Measurements from ENCODE around the gene GJD3. TPM values are rescaled to one million over a fixed set of nuclear protein-coding genes. Genes with fewer than 3 reads are reported as not detected.

The GJD3 gene
- polyA plus RNA-seq, 3 donors = not detected

DNA sequence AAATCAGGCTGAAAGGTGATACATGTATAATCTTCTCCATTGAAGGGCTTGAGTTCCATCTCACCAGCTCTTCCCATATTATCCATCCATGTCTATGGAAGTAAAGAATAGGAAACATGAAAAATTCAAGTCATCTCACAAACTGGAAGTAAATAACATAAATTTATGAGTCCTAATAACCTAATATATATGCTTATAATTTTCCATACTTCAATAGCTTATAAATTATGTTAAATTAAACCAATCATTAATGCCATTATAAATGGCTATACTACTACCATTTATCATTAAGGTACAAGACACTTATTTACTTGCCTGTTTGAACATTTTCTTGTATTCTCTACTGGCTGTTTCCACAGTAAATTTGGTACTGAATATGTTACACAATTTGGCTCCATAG lies 48.3 kb upstream of the GJD3 start:
- no peak for DNase-seq
- intact Hi-C loops (cut with micrococcal nuclease) = loop anchor here (5.0 to 10.0 kb wide), 2 partner anchors 111 to 208 kb away; no protein-coding TSS in a partner anchor
- no peak for TF ChIP-seq CTCF (IDR thresholded peaks at IDR 0.05)
- H3K79me2 ChIP-seq (ENCODE audit: insufficient read depth, low read length) = peaks cover 74% of the 10 kb centered on the region
- H3K4me1 ChIP-seq (ENCODE audit: control insufficient read depth in 1 of 2, insufficient read depth in 2 of 2, low read length in 2 of 2) = peaks cover 17 to 26% of the 10 kb centered on the region in 2 donors
- no peak overlapping the region for H3K4me3 ChIP-seq (replicated peaks in 1 of 3; ENCODE audit: low read depth in 2 of 3, low read length in 3 of 3)
- H2AFZ ChIP-seq (ENCODE audit: insufficient read depth, low read depth, low read length, poor library complexity, severe bottlenecking) = no peak overlapping the region
- H3K27me3 ChIP-seq (ENCODE audit: control insufficient read depth in 2 of 2, insufficient read depth in 2 of 2, low read length in 2 of 2) = no peaks in the 10 kb centered on the region
- Mint-ChIP-seq H3K4me1 (peaks cover 17% of the 10 kb centered on the region), H3K36me3 (peaks cover 11 to 34% of the 10 kb centered on the region in 2 donors), H3K27me3 (ENCODE audit: low read depth in 3 of 3) (no peaks in the 10 kb centered on the region), H3K9me3 (no peaks in the 10 kb centered on the region), H3K4me3 (no peak overlapping the region), H3K27ac (no peak overlapping the region)
- H3K27ac ChIP-seq (ENCODE audit: low read depth in 1 of 2, low read length in 2 of 2) = no peak overlapping the region
- no peak overlapping the region for H3K4me2 ChIP-seq (replicated peaks; ENCODE audit: extremely low read depth, low read length, poor library complexity, severe bottlenecking)
- no peaks in the 10 kb centered on the region for H4K20me1 ChIP-seq (ENCODE audit: insufficient read depth, low read length)
- H3K9me3 ChIP-seq (replicated peaks in 1 of 2; ENCODE audit: control insufficient read depth in 1 of 2, insufficient read depth in 1 of 2, low read length in 2 of 2) = no peaks in the 10 kb centered on the region
- peaks cover 9 to 47% of the 10 kb centered on the region in 2 donors for H3K36me3 ChIP-seq (replicated peaks in 1 of 2; ENCODE audit: control insufficient read depth in 1 of 2, insufficient read depth in 2 of 2, low read length in 2 of 2)
- no peak overlapping the region for H3K9ac ChIP-seq (ENCODE audit: insufficient read depth, low read length, poor library complexity, severe bottlenecking)

GRCh38 chr17:40411821-40412220 lies 47.3 kb upstream of the GJD3 start:
- Histone ChIP-seq H3K27me3 (ENCODE audit: control insufficient read depth in 2 of 2, insufficient read depth in 2 of 2, low read length in 2 of 2) (no peaks in the 10 kb centered on the region), H3K4me1 (ENCODE audit: control insufficient read depth in 1 of 2, insufficient read depth in 2 of 2, low read length in 2 of 2) (peaks cover 11 to 18% of the 10 kb centered on the region in 2 donors), H3K4me2 (replicated peaks; ENCODE audit: extremely low read depth, low read length, poor library complexity, severe bottlenecking) (no peak overlapping the region), H3K4me3 (replicated peaks in 1 of 3; ENCODE audit: low read depth in 2 of 3, low read length in 3 of 3) (no peak overlapping the region), H3K27ac (ENCODE audit: low read depth in 1 of 2, low read length in 2 of 2) (peak overlapping the region in 1 of 2 donors; percentile 20), H3K9ac (ENCODE audit: insufficient read depth, low read length, poor library complexity, severe bottlenecking) (no peak overlapping the region), H3K36me3 (replicated peaks in 1 of 2; ENCODE audit: control insufficient read depth in 1 of 2, insufficient read depth in 2 of 2, low read length in 2 of 2) (peaks cover 13 to 58% of the 10 kb centered on the region in 2 donors), H3K9me3 (replicated peaks in 1 of 2; ENCODE audit: control insufficient read depth in 1 of 2, insufficient read depth in 1 of 2, low read length in 2 of 2) (no peaks in the 10 kb centered on the region), H4K20me1 (ENCODE audit: insufficient read depth, low read length) (no peaks in the 10 kb centered on the region), H2AFZ (ENCODE audit: insufficient read depth, low read depth, low read length, poor library complexity, severe bottlenecking) (no peak overlapping the region), H3K79me2 (ENCODE audit: insufficient read depth, low read length) (peaks cover 70% of the 10 kb centered on the region)
- Mint-ChIP-seq H3K27me3 (ENCODE audit: low read depth in 3 of 3) (no peaks in the 10 kb centered on the region), H3K4me3 (no peak overlapping the region), H3K9me3 (no peaks in the 10 kb centered on the region), H3K27ac (no peak overlapping the region), H3K36me3 (peaks cover 16 to 43% of the 10 kb centered on the region in 2 donors), H3K4me1 (peaks cover 12% of the 10 kb centered on the region)
- 100% methylated on average over 1 of the region's 4 CpGs for WGBS (ENCODE audit: insufficient coverage)
- intact Hi-C loops (cut with micrococcal nuclease) = loop anchor here (5.0 to 10.0 kb wide), 2 partner anchors 110 to 207 kb away; no protein-coding TSS in a partner anchor
- DNase-seq = no peak
- TF ChIP-seq CTCF (IDR thresholded peaks at IDR 0.05) = no peak

Data from CD14-positive monocyte (primary cell).